K562 (cell line): ENCODE data around the gene VPS18. TPM values are rescaled to one million over a fixed set of nuclear protein-coding genes. Genes with fewer than 3 reads are reported as not detected.
A peak's percentile ranks its signal among the peaks of the same experiment; 100 is the strongest.

ENCODE experiments used
- C11orf30 ChIP-seq: fragments of 450-650 bp; IDR thresholded peaks from 2 replicates; pipeline ENCODE4 v1.6.1; 2016; ENCODE audit warnings: low read depth, mild to moderate bottlenecking
- DPF2 ChIP-seq: fragments of 450-650 bp; IDR thresholded peaks from 2 replicates; pipeline ENCODE4 v1.6.1; 2016
- ETV5 ChIP-seq: sonication (generic); formaldehyde crosslinking; IDR thresholded peaks from 2 replicates; pipeline ENCODE4 v1.4.0; 2020; ENCODE audit warnings: low read depth, mild to moderate bottlenecking, missing genetic modification reagents
- HOXB6 ChIP-seq: fragments of 250-450 bp; sonication (Bioruptor Pico); IDR thresholded peaks from 2 replicates; pipeline ENCODE4 v1.5.1; 2022; ENCODE audit warnings: mild to moderate bottlenecking, borderline replicate concordance
- TAL1 ChIP-seq: fragments of 450-650 bp; IDR thresholded peaks from 2 replicates; pipeline ENCODE4 v1.6.1; 2016; ENCODE audit warnings: mild to moderate bottlenecking
- TBP ChIP-seq: optimal IDR thresholded peaks from 2 replicates; pipeline ENCODE3; 2011; ENCODE audit warnings: low read depth, low read length, improper control_type of control experiment
- TCF3 ChIP-seq: sonication (generic); formaldehyde crosslinking; IDR thresholded peaks from 2 replicates; pipeline ENCODE4 v1.4.0; 2020; ENCODE audit warnings: mild to moderate bottlenecking, missing genetic modification reagents
- TEAD1 ChIP-seq, 2 experiments: fragments of 450-650 bp in 1 of 2; sonication (generic) in 1 of 2; formaldehyde crosslinking; IDR thresholded peaks; 2 replicates each; pipeline versions ENCODE4 v1.4.0 to v1.8.0; 2020 to 2022; ENCODE audit warnings: mild to moderate bottlenecking in 2 of 2, missing genetic modification reagents in 1 of 2
- U2AF1 ChIP-seq: fragments of 200-400 bp; formaldehyde crosslinking; optimal IDR thresholded peaks from 2 replicates; pipeline ENCODE3; 2017; ENCODE audit warnings: mild to moderate bottlenecking, low read depth, low read length, moderate library complexity
- YY1 ChIP-seq, 3 experiments: IDR thresholded peaks; 2 replicates each; pipeline ENCODE4 v1.6.1; 2011; ENCODE audit warnings: low read length in 2 of 3, mild to moderate bottlenecking in 2 of 3, moderate library complexity in 2 of 3, borderline replicate concordance in 1 of 3, control low read depth in 1 of 3, low read depth in 1 of 3; ENCODE audit not compliant: insufficient read depth in 3 of 3, insufficient replicate concordance in 2 of 3, control insufficient read depth in 1 of 3, insufficient read length in 1 of 3; ENCODE audit errors: extremely low read depth in 1 of 3
- ZNF134 ChIP-seq: fragments of 250-450 bp; sonication (Bioruptor Pico); conservative IDR thresholded peaks from 2 replicates; pipeline ENCODE4 v1.4.0; 2020
- polyA plus RNA-seq, 8 experiments: library from polyadenylated mRNA; depleted of rRNA in 4 of 8; stranded (reverse) in 5 of 8; unstranded in 3 of 8; fragments of >200 nt; fragmentation: Nextera tagmentation in 2 of 8; fragmentation: Illumina TruSeq in 1 of 8; extraction: Ambion mirVana in 2 of 8; extraction: Trizol in 1 of 8; gene quantifications; 2 replicates each; pipeline versions ENCODE4 v1.2.1 to v1.2.3, GENCODE V29; 2011 to 2014; ENCODE audit warnings: inconsistent platforms in 1 of 8, missing spikeins in 1 of 8
- total RNA-seq, 7 experiments: library from RNA; depleted of rRNA in 6 of 7; stranded (reverse); fragments of >200 nt in 6 of 7; fragmentation: Illumina TruSeq in 2 of 7; extraction: Trizol in 2 of 7; gene quantifications; 2 replicates each; pipeline versions ENCODE4 v1.2.1 to v1.2.3, GENCODE V29; 2011 to 2021; ENCODE audit warnings: low replicate concordance in 1 of 7
- TF ChIP-seq, protein P1 (sequence below), 2 experiments: fragments of 450-650 bp; formaldehyde crosslinking in 1 of 2; IDR thresholded peaks; 2 replicates each; pipeline versions ENCODE4 v1.4.0 to v1.6.1; 2014 to 2020; ENCODE audit warnings: mild to moderate bottlenecking in 2 of 2, borderline replicate concordance in 1 of 2, low read depth in 1 of 2
- TF ChIP-seq, protein P2 (sequence below): fragments of 450-650 bp; IDR thresholded peaks from 2 replicates; pipeline ENCODE4 v1.7.0; 2016; ENCODE audit warnings: borderline replicate concordance
- TF ChIP-seq, protein P3 (sequence below), 3 experiments: fragments of 200-800 bp in 1 of 3; sonication (Bioruptor generic) in 1 of 3; sonication (generic) in 1 of 3; formaldehyde crosslinking in 1 of 3; IDR thresholded peaks; 2 replicates each; pipeline versions ENCODE4 v1.6.1 to v1.8.0; 2016 to 2022; ENCODE audit warnings: mild to moderate bottlenecking in 2 of 3, missing compliant biosample characterization in 2 of 3, missing genetic modification characterization in 2 of 3, missing genetic modification reagents in 1 of 3

VPS18 gene
- total and polyA plus RNA-seq, 9 of the 15 experiments (the other 6 are each of a cell fraction or from before 2014, with no cell fraction given), result 0.73 to 19.9 (median 8.5) TPM

GRCh38 chr15:40857601-40858341 is 36.5 kb upstream of the VPS18 start (continued):
- TF ChIP-seq, protein P1, sequence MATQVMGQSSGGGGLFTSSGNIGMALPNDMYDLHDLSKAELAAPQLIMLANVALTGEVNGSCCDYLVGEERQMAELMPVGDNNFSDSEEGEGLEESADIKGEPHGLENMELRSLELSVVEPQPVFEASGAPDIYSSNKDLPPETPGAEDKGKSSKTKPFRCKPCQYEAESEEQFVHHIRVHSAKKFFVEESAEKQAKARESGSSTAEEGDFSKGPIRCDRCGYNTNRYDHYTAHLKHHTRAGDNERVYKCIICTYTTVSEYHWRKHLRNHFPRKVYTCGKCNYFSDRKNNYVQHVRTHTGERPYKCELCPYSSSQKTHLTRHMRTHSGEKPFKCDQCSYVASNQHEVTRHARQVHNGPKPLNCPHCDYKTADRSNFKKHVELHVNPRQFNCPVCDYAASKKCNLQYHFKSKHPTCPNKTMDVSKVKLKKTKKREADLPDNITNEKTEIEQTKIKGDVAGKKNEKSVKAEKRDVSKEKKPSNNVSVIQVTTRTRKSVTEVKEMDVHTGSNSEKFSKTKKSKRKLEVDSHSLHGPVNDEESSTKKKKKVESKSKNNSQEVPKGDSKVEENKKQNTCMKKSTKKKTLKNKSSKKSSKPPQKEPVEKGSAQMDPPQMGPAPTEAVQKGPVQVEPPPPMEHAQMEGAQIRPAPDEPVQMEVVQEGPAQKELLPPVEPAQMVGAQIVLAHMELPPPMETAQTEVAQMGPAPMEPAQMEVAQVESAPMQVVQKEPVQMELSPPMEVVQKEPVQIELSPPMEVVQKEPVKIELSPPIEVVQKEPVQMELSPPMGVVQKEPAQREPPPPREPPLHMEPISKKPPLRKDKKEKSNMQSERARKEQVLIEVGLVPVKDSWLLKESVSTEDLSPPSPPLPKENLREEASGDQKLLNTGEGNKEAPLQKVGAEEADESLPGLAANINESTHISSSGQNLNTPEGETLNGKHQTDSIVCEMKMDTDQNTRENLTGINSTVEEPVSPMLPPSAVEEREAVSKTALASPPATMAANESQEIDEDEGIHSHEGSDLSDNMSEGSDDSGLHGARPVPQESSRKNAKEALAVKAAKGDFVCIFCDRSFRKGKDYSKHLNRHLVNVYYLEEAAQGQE (IDR thresholded peaks at IDR 0.05; ENCODE audit: borderline replicate concordance), result peak; percentile 80
- TF ChIP-seq, protein P1 (CRISPR knock-in tag; IDR thresholded peaks at IDR 0.05; ENCODE audit: low read depth), result 0 out of 2 replicates have a peak, but pooled peaks have one; percentile 34
- TF ChIP-seq TEAD1 (CRISPR knock-in tag; IDR thresholded peaks at IDR 0.05), result 0 out of 4 replicates have a peak, but pooled peaks of 1 of the 2 experiments have one; percentile 20
- TF ChIP-seq U2AF1, result no peak
- peak; percentile 26 for TF ChIP-seq TBP
- peak in 2 of 3 experiments; percentile 10 to 20 for TF ChIP-seq YY1 (IDR thresholded peaks at IDR 0.05; ENCODE audit: borderline replicate concordance in 1 of 3, control insufficient read depth in 1 of 3, extremely low read depth in 1 of 3, insufficient read depth in 3 of 3, insufficient read length in 1 of 3, insufficient replicate concordance in 2 of 3, low read depth in 1 of 3, low read length in 2 of 3)
- no peak for TF ChIP-seq HOXB6 (CRISPR knock-in tag)
- TF ChIP-seq ZNF134, result no peak
- no peak for TF ChIP-seq DPF2
- TF ChIP-seq, protein P2, sequence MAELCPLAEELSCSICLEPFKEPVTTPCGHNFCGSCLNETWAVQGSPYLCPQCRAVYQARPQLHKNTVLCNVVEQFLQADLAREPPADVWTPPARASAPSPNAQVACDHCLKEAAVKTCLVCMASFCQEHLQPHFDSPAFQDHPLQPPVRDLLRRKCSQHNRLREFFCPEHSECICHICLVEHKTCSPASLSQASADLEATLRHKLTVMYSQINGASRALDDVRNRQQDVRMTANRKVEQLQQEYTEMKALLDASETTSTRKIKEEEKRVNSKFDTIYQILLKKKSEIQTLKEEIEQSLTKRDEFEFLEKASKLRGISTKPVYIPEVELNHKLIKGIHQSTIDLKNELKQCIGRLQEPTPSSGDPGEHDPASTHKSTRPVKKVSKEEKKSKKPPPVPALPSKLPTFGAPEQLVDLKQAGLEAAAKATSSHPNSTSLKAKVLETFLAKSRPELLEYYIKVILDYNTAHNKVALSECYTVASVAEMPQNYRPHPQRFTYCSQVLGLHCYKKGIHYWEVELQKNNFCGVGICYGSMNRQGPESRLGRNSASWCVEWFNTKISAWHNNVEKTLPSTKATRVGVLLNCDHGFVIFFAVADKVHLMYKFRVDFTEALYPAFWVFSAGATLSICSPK, result no peak
- peak; percentile 32; the same call in 1 of the 2 replicates for TF ChIP-seq TCF3
- no peak for TF ChIP-seq C11orf30
- TF ChIP-seq ETV5, result peak; percentile 52; the same call in 1 of the 2 replicates
- TF ChIP-seq TAL1, result no peak
- TF ChIP-seq, protein P3, sequence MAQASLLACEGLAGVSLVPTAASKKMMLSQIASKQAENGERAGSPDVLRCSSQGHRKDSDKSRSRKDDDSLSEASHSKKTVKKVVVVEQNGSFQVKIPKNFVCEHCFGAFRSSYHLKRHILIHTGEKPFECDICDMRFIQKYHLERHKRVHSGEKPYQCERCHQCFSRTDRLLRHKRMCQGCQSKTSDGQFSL (CRISPR knock-in tag; IDR thresholded peaks at IDR 0.05), result peak; percentile 64; the same call in 1 of the 2 replicates
- TF ChIP-seq, protein P3 (tag; IDR thresholded peaks at IDR 0.05), result no peak
